OCI-LY3 (cell line): ENCODE data around the gene PLSCR4.

ENCODE experiments used
- H2AFZ ChIP-seq: fragments of 200-600, 300-600 bp; shearing (Covaris generic); 2 replicates; pipeline ENCODE4 v1.6.0; 2014; ENCODE audit warnings: antibody characterized with exemption, low read depth, low read length
- H3K27ac ChIP-seq: fragments of 200-600, 300-600 bp; sonication (generic); 2 replicates; pipeline ENCODE4 v1.5.1; 2014; ENCODE audit warnings: mild to moderate bottlenecking, low read length, moderate library complexity, mixed read lengths
- H3K27me3 ChIP-seq: fragments of 200-600, 300-600 bp; sonication (generic); 2 replicates; pipeline ENCODE4 v1.6.1; 2014; ENCODE audit warnings: low read depth, low read length, mixed read lengths
- H3K36me3 ChIP-seq: fragments of 200-600, 300-600 bp; sonication (generic); replicated peaks from 2 replicates; pipeline ENCODE3; 2014; ENCODE audit warnings: low read depth, low read length, mixed read lengths
- H3K4me1 ChIP-seq: fragments of 300-600, 200-600 bp; sonication (generic); 2 replicates; pipeline ENCODE4 v1.6.1; 2014; ENCODE audit warnings: low read length, mixed read lengths
- H3K4me2 ChIP-seq: fragments of 200-600, 300-600 bp; sonication (generic); 2 replicates; pipeline ENCODE4 v1.6.1; 2014; ENCODE audit warnings: low read length, mixed read lengths
- H3K4me3 ChIP-seq: fragments of 300-600, 200-600 bp; sonication (generic); 2 replicates; pipeline ENCODE4 v1.5.1; 2014; ENCODE audit warnings: antibody characterized with exemption, mild to moderate bottlenecking, low read length, moderate library complexity
- H3K79me2 ChIP-seq: fragments of 300-600, 200-600 bp; shearing (Covaris generic); 2 replicates; pipeline ENCODE4 v1.6.1; 2014; ENCODE audit warnings: mild to moderate bottlenecking, low read length, mixed read lengths
- H3K9ac ChIP-seq: fragments of 300-600, 200-600 bp; shearing (Covaris generic); 2 replicates; pipeline ENCODE4 v1.6.0; 2014; ENCODE audit warnings: mild to moderate bottlenecking, low read length, moderate library complexity
- H3K9me3 ChIP-seq: fragments of 200-600, 300-600 bp; shearing (Covaris generic); 2 replicates; pipeline ENCODE4 v1.6.1; 2014; ENCODE audit warnings: low read length, mixed read lengths; ENCODE audit not compliant: insufficient read depth
- H4K20me1 ChIP-seq: fragments of 200-600, 300-600 bp; sonication (generic); 2 replicates; pipeline ENCODE4 v1.6.1; 2016; ENCODE audit warnings: low read length, mixed read lengths; ENCODE audit not compliant: insufficient read depth
- CTCF ChIP-seq: fragments of 200-600, 300-600 bp; sonication (generic); IDR thresholded peaks from 2 replicates; pipeline ENCODE4 v1.5.1; 2014; ENCODE audit warnings: antibody characterized with exemption, low read length, low read depth
- EZH2phosphoT487 ChIP-seq: fragments of 200-600 bp; shearing (Covaris generic); IDR thresholded peaks from 2 replicates; pipeline ENCODE4 v1.6.1; 2018; ENCODE audit warnings: antibody characterized with exemption, mixed run types, low read depth

The PLSCR4 gene

GRCh38 chr3:146274833-146275232 lies 23.9 kb upstream of the PLSCR4 start:
- Histone ChIP-seq H4K20me1 (no peaks in the 10 kb centered on the region), H3K9me3 (no peaks in the 10 kb centered on the region), H2AFZ (no peak overlapping the region), H3K36me3 (no peaks in the 10 kb centered on the region), H3K79me2 (no peaks in the 10 kb centered on the region), H3K4me1 (no peaks in the 10 kb centered on the region), H3K27me3 (no peaks in the 10 kb centered on the region), H3K4me3 (no peak overlapping the region), H3K27ac (no peak overlapping the region), H3K4me2 (no peak overlapping the region), H3K9ac (no peak overlapping the region)
- TF ChIP-seq CTCF (no peak), EZH2phosphoT487 (no peak)

- Histone ChIP-seq H3K4me2 (no peak overlapping the region), H3K4me1 (no peaks in the 10 kb centered on the region), H3K4me3 (no peak overlapping the region), H3K27me3 (no peaks in the 10 kb centered on the region), H3K27ac (no peak overlapping the region), H4K20me1 (no peaks in the 10 kb centered on the region), H2AFZ (no peak overlapping the region), H3K79me2 (no peaks in the 10 kb centered on the region), H3K9me3 (no peaks in the 10 kb centered on the region), H3K9ac (no peak overlapping the region), H3K36me3 (no peaks in the 10 kb centered on the region)
- TF ChIP-seq CTCF (no peak), EZH2phosphoT487 (no peak)
These were observed 23.0 kb upstream of the PLSCR4 start for GRCh38 chr3:146273721-146274407.

- Histone ChIP-seq H2AFZ (no peak overlapping the region), H3K4me3 (no peak overlapping the region), H3K36me3 (no peaks in the 10 kb centered on the region), H3K4me2 (no peak overlapping the region), H3K4me1 (no peaks in the 10 kb centered on the region), H3K9me3 (no peaks in the 10 kb centered on the region), H3K27ac (no peak overlapping the region), H3K27me3 (no peaks in the 10 kb centered on the region), H3K79me2 (no peaks in the 10 kb centered on the region), H4K20me1 (no peaks in the 10 kb centered on the region), H3K9ac (no peak overlapping the region)
- TF ChIP-seq EZH2phosphoT487 (no peak), CTCF (no peak)
These were observed 20.3 kb upstream of the PLSCR4 start for GRCh38 chr3:146271180-146271579.

GRCh38 chr3:146269271-146269670 lies 18.4 kb upstream of the PLSCR4 start:
- TF ChIP-seq EZH2phosphoT487, result no peak
- TF ChIP-seq CTCF, result no peak

More at GRCh38 chr3:146269271-146269670, 18.4 kb upstream of the PLSCR4 start:
- Histone ChIP-seq H3K4me3 (no peak overlapping the region), H3K79me2 (no peaks in the 10 kb centered on the region), H3K9me3 (no peaks in the 10 kb centered on the region), H3K27me3 (no peaks in the 10 kb centered on the region), H3K27ac (no peak overlapping the region), H4K20me1 (no peaks in the 10 kb centered on the region), H2AFZ (no peak overlapping the region), H3K4me1 (no peaks in the 10 kb centered on the region), H3K9ac (no peak overlapping the region), H3K4me2 (no peak overlapping the region), H3K36me3 (no peaks in the 10 kb centered on the region)
